Measurements from ENCODE around the gene REEP1. TPM values are rescaled to one million over a fixed set of nuclear protein-coding genes. Genes with fewer than 3 reads are reported as not detected.

Gene REEP1
- total RNA-seq, 4 donors from 2014 or later: 0.34 to 5.2 (median 2.4) TPM

DNA sequence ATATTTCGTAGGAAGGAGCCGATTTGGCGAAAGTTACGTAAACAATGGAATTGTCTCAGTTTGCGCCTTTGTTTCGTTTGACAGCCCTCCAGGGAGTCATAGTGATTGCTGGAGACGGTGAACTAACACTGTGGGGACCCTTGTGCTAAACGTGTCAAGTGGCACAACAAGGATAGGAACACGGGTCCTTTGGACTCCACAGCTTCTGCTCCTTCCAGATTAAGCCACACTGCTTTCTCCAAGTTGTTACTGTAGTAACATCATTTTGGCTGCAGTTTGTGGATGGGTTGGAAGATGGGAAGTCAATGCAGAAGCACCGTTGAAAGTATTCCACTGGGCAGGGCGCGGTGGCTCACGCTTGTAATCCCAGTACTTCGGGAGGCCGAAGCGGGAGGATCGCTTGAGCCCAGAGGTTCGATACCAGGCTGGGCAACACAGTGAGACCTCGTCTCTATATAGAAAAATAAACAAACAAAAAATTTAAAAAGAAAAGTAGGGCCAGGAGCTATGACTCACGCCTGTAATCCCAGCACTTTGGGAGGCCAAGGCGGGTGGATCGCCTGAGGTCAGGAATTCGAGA is 141.5 kb downstream of the REEP1 start:
- H3K36me3 ChIP-seq: no peaks in the 10 kb centered on the region
- peaks cover 55% of the 10 kb centered on the region for H3K4me1 ChIP-seq
- TF ChIP-seq EP300 (IDR thresholded peaks at IDR 0.05) (no peak), POLR2AphosphoS5 (IDR thresholded peaks at IDR 0.05) (no peak), POLR2A (IDR thresholded peaks at IDR 0.05) (no peak)
- TF ChIP-seq, protein P1, sequence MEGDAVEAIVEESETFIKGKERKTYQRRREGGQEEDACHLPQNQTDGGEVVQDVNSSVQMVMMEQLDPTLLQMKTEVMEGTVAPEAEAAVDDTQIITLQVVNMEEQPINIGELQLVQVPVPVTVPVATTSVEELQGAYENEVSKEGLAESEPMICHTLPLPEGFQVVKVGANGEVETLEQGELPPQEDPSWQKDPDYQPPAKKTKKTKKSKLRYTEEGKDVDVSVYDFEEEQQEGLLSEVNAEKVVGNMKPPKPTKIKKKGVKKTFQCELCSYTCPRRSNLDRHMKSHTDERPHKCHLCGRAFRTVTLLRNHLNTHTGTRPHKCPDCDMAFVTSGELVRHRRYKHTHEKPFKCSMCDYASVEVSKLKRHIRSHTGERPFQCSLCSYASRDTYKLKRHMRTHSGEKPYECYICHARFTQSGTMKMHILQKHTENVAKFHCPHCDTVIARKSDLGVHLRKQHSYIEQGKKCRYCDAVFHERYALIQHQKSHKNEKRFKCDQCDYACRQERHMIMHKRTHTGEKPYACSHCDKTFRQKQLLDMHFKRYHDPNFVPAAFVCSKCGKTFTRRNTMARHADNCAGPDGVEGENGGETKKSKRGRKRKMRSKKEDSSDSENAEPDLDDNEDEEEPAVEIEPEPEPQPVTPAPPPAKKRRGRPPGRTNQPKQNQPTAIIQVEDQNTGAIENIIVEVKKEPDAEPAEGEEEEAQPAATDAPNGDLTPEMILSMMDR (IDR thresholded peaks at IDR 0.05): no peak
- 46% methylated on average over 23 of the region's 23 CpGs for WGBS
- H3K9me3 ChIP-seq: no peaks in the 10 kb centered on the region
- peak overlapping the region; percentile 99 for H3K27ac ChIP-seq
- H3K27me3 ChIP-seq: no peaks in the 10 kb centered on the region
- H3K4me3 ChIP-seq: peak overlapping the region; percentile 90
- DNase-seq (ENCODE audit: low spot score in 2 of 2): no peak

DNA sequence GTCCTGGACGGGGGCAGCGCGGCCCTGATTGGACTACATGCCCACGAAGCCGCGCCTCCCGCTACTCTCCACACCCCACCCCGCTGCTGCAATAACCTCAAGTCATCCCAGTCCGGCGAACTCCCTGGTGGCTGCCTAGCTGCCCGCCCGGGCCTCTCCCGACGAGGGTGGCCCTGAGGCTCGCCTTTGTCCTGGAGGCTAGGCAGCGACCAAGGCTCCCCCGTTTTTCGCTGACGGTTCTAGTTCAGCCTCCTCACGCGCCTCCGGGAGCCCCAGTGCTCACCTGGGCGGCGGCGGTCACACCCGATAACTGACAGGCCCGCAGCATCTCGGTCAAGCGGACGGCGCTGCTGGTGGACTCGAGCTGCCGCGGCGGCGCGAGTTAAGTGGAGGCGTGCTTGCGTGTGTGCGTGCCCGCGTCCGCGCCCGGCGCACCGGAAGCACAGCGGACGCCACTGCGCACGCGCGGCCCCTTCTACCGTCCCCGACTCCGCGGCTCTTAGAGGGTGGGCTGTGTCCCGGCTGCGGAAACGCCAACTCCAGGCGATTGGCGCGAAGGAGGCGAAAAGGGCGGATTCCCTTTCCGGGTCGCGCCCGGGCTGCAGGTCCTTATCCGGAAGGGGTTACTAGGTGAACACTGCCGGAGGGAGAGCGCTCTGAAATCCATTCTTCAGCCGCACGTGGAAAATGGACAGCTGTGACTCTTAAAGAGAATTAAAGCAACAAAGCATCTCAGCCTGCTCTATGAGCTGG is 142.2 kb downstream of the REEP1 start, which contains the start of gene IMMT:
Gene IMMT, minus strand, starts transcription at position 408 of the 753 bp plus-strand sequence. Its CDS starts 80 bp downstream, at position 328.
- Histone ChIP-seq H3K27ac (peak within 1 kb of the TSS; percentile 99), H3K4me1 (peaks cover 48% of the 10 kb centered on the region), H3K9me3 (no peaks in the 10 kb centered on the region), H3K27me3 (no peaks in the 10 kb centered on the region), H3K36me3 (no peaks in the 10 kb centered on the region), H3K4me3 (peak within 1 kb of the TSS; percentile 90)
- TF ChIP-seq EP300 (IDR thresholded peaks at IDR 0.05) (no peak), POLR2AphosphoS5 (IDR thresholded peaks at IDR 0.05) (peak in 2 of 3 donors; percentile 92 to 98), POLR2A (IDR thresholded peaks at IDR 0.05) (peak; percentile 82)
- TF ChIP-seq, protein P1 (IDR thresholded peaks at IDR 0.05): no peak
- under 1% methylated on average over 21 of the region's 74 CpGs for WGBS
- DNase-seq (ENCODE audit: low spot score in 2 of 2): peak; percentile 98

DNA sequence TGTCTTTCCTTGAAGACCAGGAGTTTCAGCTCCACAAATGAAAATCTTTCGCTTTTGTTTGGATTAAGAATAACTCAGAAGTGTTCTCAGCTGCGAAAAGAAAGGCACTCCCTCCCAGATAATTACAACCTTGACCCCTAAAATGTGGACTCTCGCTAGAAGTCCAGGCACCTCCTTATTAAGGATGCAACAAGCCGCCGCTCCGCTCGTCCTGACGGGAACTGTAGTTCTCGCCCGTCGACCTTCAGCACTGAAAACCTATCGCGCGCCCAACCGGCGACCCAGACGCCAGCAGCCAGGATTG is 142.7 kb downstream of the REEP1 start:
- no peaks in the 10 kb centered on the region for H3K36me3 ChIP-seq
- peak overlapping the region; percentile 90 for H3K4me3 ChIP-seq
- peaks cover 43% of the 10 kb centered on the region for H3K4me1 ChIP-seq
- no peak for DNase-seq (ENCODE audit: low spot score in 2 of 2)
- H3K27me3 ChIP-seq: no peaks in the 10 kb centered on the region
- 1% methylated on average over 4 of the region's 17 CpGs for WGBS
- no peaks in the 10 kb centered on the region for H3K9me3 ChIP-seq
- TF ChIP-seq, protein P1 (IDR thresholded peaks at IDR 0.05): no peak
- TF ChIP-seq POLR2AphosphoS5 (IDR thresholded peaks at IDR 0.05) (no peak), POLR2A (IDR thresholded peaks at IDR 0.05) (no peak), EP300 (IDR thresholded peaks at IDR 0.05) (no peak)
- H3K27ac ChIP-seq: peak overlapping the region; percentile 99

DNA sequence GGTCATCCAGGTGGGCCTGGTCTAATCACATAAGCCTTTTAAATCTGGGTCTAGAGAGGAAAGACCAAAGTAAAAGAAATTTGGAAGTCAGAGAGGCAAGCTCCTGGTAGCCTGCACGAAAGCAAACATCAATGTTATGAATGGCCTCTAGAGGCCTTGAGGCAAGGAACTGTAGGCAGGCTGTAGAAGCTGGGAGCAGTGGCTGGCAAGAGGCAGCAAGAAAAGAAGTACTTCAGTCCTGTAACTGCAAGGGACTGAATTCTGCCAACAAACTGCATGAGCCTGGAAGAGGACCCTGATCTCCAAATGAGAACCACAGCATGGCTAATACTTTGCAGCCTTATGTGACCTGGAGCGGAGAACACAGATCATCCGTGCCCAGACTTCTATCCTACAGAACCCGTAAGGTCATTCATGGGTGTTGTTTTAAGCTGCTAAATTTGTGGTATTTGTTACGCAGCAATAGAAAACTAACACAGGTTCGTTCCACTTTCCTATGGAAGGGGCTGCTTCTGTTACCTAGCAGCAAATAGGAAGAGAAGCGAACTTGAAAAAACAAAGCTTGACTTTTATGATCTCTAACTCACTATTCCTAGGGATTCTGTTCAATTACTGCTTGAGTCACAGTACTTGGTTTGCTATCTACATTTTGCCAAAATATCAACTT is 143.4 kb downstream of the REEP1 start:
- H3K4me3 ChIP-seq: peak overlapping the region; percentile 90
- no peaks in the 10 kb centered on the region for H3K27me3 ChIP-seq
- peaks cover 40% of the 10 kb centered on the region for H3K4me1 ChIP-seq
- no peak for TF ChIP-seq POLR2A (IDR thresholded peaks at IDR 0.05)
- no peak for TF ChIP-seq EP300 (IDR thresholded peaks at IDR 0.05)
- no peak for TF ChIP-seq POLR2AphosphoS5 (IDR thresholded peaks at IDR 0.05)
- TF ChIP-seq, protein P1 (IDR thresholded peaks at IDR 0.05): no peak
- WGBS: 65% methylated on average over 7 of the region's 7 CpGs
- H3K27ac ChIP-seq: peak overlapping the region; percentile 99
- DNase-seq (ENCODE audit: low spot score in 2 of 2): no peak
- no peaks in the 10 kb centered on the region for H3K9me3 ChIP-seq
- no peaks in the 10 kb centered on the region for H3K36me3 ChIP-seq

Data from suprapubic skin (tissue), 4 donors.